Colonic mucosa (tissue), 4 donors: ENCODE data around the gene CLCA1. TPM values are rescaled to one million over a fixed set of nuclear protein-coding genes. Genes with fewer than 3 reads are reported as not detected.

ENCODE experiments used
- DNase-seq: peaks from one replicate; pipeline ENCODE4 v3.0.0-alpha.2; 2020
- H3K27ac ChIP-seq: fragments of 200-600 bp; one replicate; pipeline ENCODE4 v1.8.0; 2021
- H3K27me3 ChIP-seq: fragments of 200-600 bp; one replicate; pipeline ENCODE4 v1.8.0; 2021
- H3K36me3 ChIP-seq: fragments of 200-600 bp; one replicate; pipeline ENCODE4 v1.8.0; 2021
- H3K4me1 ChIP-seq: fragments of 200-600 bp; one replicate; pipeline ENCODE4 v1.8.0; 2021; ENCODE audit warnings: mild to moderate bottlenecking
- H3K4me3 ChIP-seq: fragments of 200-600 bp; one replicate; pipeline ENCODE4 v1.8.0; 2021
- H3K9ac ChIP-seq, 2 donors: one replicate each; pipeline ENCODE4 v1.7.0; 2013; ENCODE audit warnings: control low read depth in 2 of 2, low read depth in 2 of 2, low read length in 2 of 2
- H3K9me3 ChIP-seq: fragments of 200-600 bp; one replicate; pipeline ENCODE4 v1.8.0; 2021
- CTCF ChIP-seq: fragments of 200-600 bp; IDR thresholded peaks from one replicate; pipeline ENCODE4 v1.8.0; 2022; ENCODE audit warnings: antibody characterized with exemption, mild to moderate bottlenecking
- intact Hi-C: fragments of 100-400 bp; cut with DNase I; formaldehyde crosslinking; loops from one replicate; pipeline ENCODE4 v1.14.1; 2022
- total RNA-seq, 2 donors: library from RNA; stranded (reverse); fragmentation: NEBNext Ultra II Directional in 1 of 2; extraction: Animal tissue kit (Norgen Biotek cat#: 25700) in 1 of 2; gene quantifications; one replicate each; pipeline ENCODE4 v1.2.1, GENCODE V29; 2021
- donor health status: healthy.
- donor health status: DM: no; HTN: no; CAD: no.
- donor health status: DM: no; HTN: no; CAD: no.

The CLCA1 gene
- total RNA-seq, 2 donors from 2014 or later: 938 to 1,116 TPM

DNA sequence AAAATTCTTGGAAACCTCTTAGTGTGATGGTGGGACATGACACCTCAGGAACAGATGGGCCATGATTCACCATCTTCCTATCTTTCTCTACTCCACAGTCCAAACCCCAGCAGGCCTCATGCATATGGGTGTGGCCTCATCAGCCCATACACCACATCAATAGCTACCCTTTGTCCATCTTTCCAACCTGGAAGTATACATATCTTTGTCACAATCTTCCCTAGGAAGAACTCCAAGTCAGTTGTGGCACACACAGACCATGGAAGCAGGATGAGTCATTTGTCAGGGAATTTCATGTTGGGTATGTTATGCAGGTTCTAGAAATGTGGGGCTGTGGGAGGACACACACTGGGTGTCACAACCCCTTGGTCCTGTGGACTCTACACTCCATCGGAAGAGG lies 47.6 kb downstream of the CLCA1 start:
- TF ChIP-seq CTCF: no peak
- Histone ChIP-seq H3K9ac (no peak overlapping the region), H3K4me3 (no peak overlapping the region), H3K27me3 (no peaks in the 10 kb centered on the region), H3K4me1 (no peaks in the 10 kb centered on the region), H3K36me3 (no peaks in the 10 kb centered on the region), H3K9me3 (no peaks in the 10 kb centered on the region), H3K27ac (no peak overlapping the region)
- no peak for DNase-seq
- intact Hi-C loops: no loop called here

DNA sequence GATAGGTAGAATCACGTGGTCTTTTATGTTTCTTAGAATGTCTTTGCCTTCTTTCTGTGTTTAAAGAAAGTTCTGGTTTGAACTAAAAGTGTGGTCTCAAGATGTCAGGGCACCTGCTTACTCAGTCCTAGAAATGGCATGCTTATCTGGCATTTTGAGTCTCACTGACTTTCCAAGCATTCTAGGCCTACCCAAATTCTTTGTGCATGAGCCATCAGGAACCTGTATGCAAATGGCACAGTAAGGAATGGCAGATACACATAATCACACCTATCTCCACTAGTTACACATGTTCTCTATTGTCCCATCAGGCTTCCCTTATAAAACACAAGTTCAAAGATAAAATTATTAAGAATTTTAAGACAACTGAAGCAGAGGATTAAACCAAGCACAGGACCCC lies 48.6 kb downstream of the CLCA1 start:
- TF ChIP-seq CTCF: no peak
- peak overlapping the region; percentile 45 for H3K27ac ChIP-seq

GRCh38 chr1:86520789-86521521 lies 52.2 kb downstream of the CLCA1 start:
- no peak for DNase-seq
- peak overlapping the region; percentile 45 for H3K27ac ChIP-seq
- TF ChIP-seq CTCF: no peak
- no peaks in the 10 kb centered on the region for H3K4me1 ChIP-seq
- H3K9ac ChIP-seq: no peak overlapping the region
- no peaks in the 10 kb centered on the region for H3K9me3 ChIP-seq
- H3K4me3 ChIP-seq: no peak overlapping the region
- intact Hi-C loops: no loop called here
- no peaks in the 10 kb centered on the region for H3K27me3 ChIP-seq
- no peaks in the 10 kb centered on the region for H3K36me3 ChIP-seq

More for the DNA sequence above, 48.6 kb downstream of the CLCA1 start:
- Histone ChIP-seq H3K9me3 (no peaks in the 10 kb centered on the region), H3K4me1 (no peaks in the 10 kb centered on the region), H3K36me3 (no peaks in the 10 kb centered on the region), H3K27me3 (no peaks in the 10 kb centered on the region), H3K4me3 (no peak overlapping the region), H3K9ac (no peak overlapping the region)
- no peak for DNase-seq
- intact Hi-C loops: no loop called here

GRCh38 chr1:86521522-86521891 lies 52.8 kb downstream of the CLCA1 start:
- TF ChIP-seq CTCF: no peak
- Histone ChIP-seq H3K27me3 (no peaks in the 10 kb centered on the region), H3K9ac (no peak overlapping the region), H3K4me3 (no peak overlapping the region), H3K27ac (peak overlapping the region; percentile 45), H3K9me3 (no peaks in the 10 kb centered on the region), H3K4me1 (no peaks in the 10 kb centered on the region), H3K36me3 (no peaks in the 10 kb centered on the region)
- no peak for DNase-seq
- intact Hi-C loops: no loop called here

DNA sequence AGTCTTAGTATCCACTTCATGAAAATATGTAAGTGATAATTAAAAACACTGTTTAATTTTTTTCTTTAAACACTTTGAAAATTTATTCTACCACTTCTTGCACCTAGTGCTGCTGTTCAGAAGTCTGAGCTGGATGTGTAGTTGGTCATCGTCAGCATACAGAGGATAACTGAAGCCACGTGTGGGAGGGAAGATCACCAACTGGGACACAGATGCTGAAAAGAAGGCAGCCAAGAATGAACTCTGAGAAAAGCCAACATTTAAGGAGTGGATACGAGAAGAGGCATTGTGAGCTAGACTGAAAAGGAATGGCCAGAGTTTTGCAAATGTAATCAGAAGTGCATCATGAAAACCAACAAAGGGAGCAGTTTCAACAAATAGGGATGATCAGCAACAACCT lies 53.5 kb downstream of the CLCA1 start:
- Histone ChIP-seq H3K9ac (no peak overlapping the region), H3K36me3 (no peaks in the 10 kb centered on the region), H3K27ac (no peak overlapping the region), H3K4me3 (no peak overlapping the region), H3K27me3 (no peaks in the 10 kb centered on the region), H3K4me1 (no peaks in the 10 kb centered on the region), H3K9me3 (no peaks in the 10 kb centered on the region)
- no peak for TF ChIP-seq CTCF
- intact Hi-C loops: no loop called here
- no peak for DNase-seq
